Tibial artery (tissue), 4 donors: Measurements from ENCODE around the gene KRTAP4-6.
"Not testable (repeated sequence)": the region's sequence is repeated elsewhere in the genome, so short reads cannot be mapped to it uniquely, and the experiment has no call there.

Experiments used
- DNase-seq, 2 donors: peaks; one replicate each; pipeline ENCODE4 v3.0.0-alpha.2; 2019
- H3K27ac ChIP-seq, 2 donors: fragments of 200-600 bp; sonication (generic) in 1 of 2; 1 replicate in 1 of 2; 2 replicates in 1 of 2; pipeline ENCODE4 v1.5.1; 2018 to 2019; ENCODE audit warnings: mild to moderate bottlenecking in 1 of 2
- H3K27me3 ChIP-seq, 2 donors: fragments of 200-600 bp; sonication (generic) in 1 of 2; one replicate each; pipeline versions ENCODE4 v1.5.1 to v1.6.0; 2016 to 2019
- H3K36me3 ChIP-seq, 3 donors: fragments of 200-600 bp; sonication (generic) in 2 of 3; one replicate each; pipeline ENCODE4 v1.5.1; 2016 to 2019; ENCODE audit warnings: mild to moderate bottlenecking in 2 of 3
- H3K4me1 ChIP-seq, 4 donors: fragments of 200-600 bp; sonication (generic) in 2 of 4; 1 replicate in 3 of 4; 2 replicates in 1 of 4; pipeline ENCODE4 v1.5.1; 2016 to 2019
- H3K4me3 ChIP-seq, 2 donors: fragments of 200-600 bp; sonication (generic) in 1 of 2; 1 replicate in 1 of 2; 2 replicates in 1 of 2; pipeline ENCODE4 v1.5.1; 2018 to 2019; ENCODE audit warnings: mild to moderate bottlenecking in 2 of 2
- H3K9me3 ChIP-seq, 3 donors: fragments of 200-600 bp; sonication (generic) in 1 of 3; one replicate each; pipeline ENCODE4 v1.5.1; 2016 to 2019
- CTCF ChIP-seq, 2 experiments: fragments of 200-600 bp in 1 of 2; fragments of 450-650 bp in 1 of 2; IDR thresholded peaks; one replicate each; pipeline ENCODE4 v1.5.1; 2017 to 2019; ENCODE audit warnings: antibody characterized with exemption in 2 of 2, mild to moderate bottlenecking in 1 of 2, moderate library complexity in 1 of 2
- intact Hi-C: fragments of 100-400 bp; cut with DNase I; formaldehyde crosslinking; loops from one replicate; pipeline ENCODE4 v1.15.0; 2023; ENCODE audit warnings: low total_unique reads

KRTAP4-6 gene

GRCh38 chr17:41116297-41116696, 24.0 kb downstream of the KRTAP4-6 start:
- Histone ChIP-seq H3K27ac (no peak overlapping the region), H3K27me3 (peaks cover 0 to 9% of the 10 kb centered on the region in 2 donors), H3K36me3 (no peaks in the 10 kb centered on the region), H3K4me3 (no peak overlapping the region), H3K9me3 (no peaks in the 10 kb centered on the region), H3K4me1 (no peaks in the 10 kb centered on the region)
- DNase-seq: no peak
- intact Hi-C loops: no loop called here
- no peak for TF ChIP-seq CTCF (IDR thresholded peaks at IDR 0.05)

- H3K4me3 ChIP-seq: no peak overlapping the region
- DNase-seq: no peak
- no peaks in the 10 kb centered on the region for H3K27me3 ChIP-seq
- TF ChIP-seq CTCF (IDR thresholded peaks at IDR 0.05): no peak
- no peaks in the 10 kb centered on the region for H3K9me3 ChIP-seq
- no peak overlapping the region for H3K27ac ChIP-seq
- intact Hi-C loops: no loop called here
- no peaks in the 10 kb centered on the region for H3K4me1 ChIP-seq
- H3K36me3 ChIP-seq: no peaks in the 10 kb centered on the region
Measured at GRCh38 chr17:41111151-41111885, 29.0 kb downstream of the KRTAP4-6 start.

- H3K27me3 ChIP-seq, H3K9me3 ChIP-seq, H3K36me3 ChIP-seq, H3K27ac ChIP-seq, H3K4me1 ChIP-seq, intact Hi-C loops, DNase-seq, H3K4me3 ChIP-seq: not testable (repeated sequence)
Measured at GRCh38 chr17:41108728-41109386, 31.5 kb downstream of the KRTAP4-6 start.

- no peak overlapping the region for H3K4me3 ChIP-seq
- H3K27me3 ChIP-seq: no peaks in the 10 kb centered on the region
- intact Hi-C loops: no loop called here
- no peaks in the 10 kb centered on the region for H3K4me1 ChIP-seq
- H3K27ac ChIP-seq: no peak overlapping the region
- no peaks in the 10 kb centered on the region for H3K9me3 ChIP-seq
- no peak for DNase-seq
- TF ChIP-seq CTCF (IDR thresholded peaks at IDR 0.05): no peak
- H3K36me3 ChIP-seq: no peaks in the 10 kb centered on the region
Measured at GRCh38 chr17:41107941-41108450, 32.3 kb downstream of the KRTAP4-6 start.

- H3K36me3 ChIP-seq, intact Hi-C loops, H3K4me3 ChIP-seq, H3K9me3 ChIP-seq, H3K27me3 ChIP-seq, H3K4me1 ChIP-seq, H3K27ac ChIP-seq, DNase-seq: not testable (repeated sequence)
Measured at GRCh38 chr17:41105347-41105746, 35.0 kb downstream of the KRTAP4-6 start, which contains the start of gene KRTAP4-9. Gene KRTAP4-9, plus strand, starts transcription at chr17:41105389. Its CDS starts 0 bp downstream, at chr17:41105389.

- H3K9me3 ChIP-seq, H3K27me3 ChIP-seq, H3K36me3 ChIP-seq, DNase-seq, intact Hi-C loops, H3K4me1 ChIP-seq, H3K4me3 ChIP-seq, H3K27ac ChIP-seq: not testable (repeated sequence)
Measured at GRCh38 chr17:41104386-41105038, 35.8 kb downstream of the KRTAP4-6 start.

- Histone ChIP-seq H3K9me3 (no peaks in the 10 kb centered on the region), H3K4me1 (no peaks in the 10 kb centered on the region), H3K27ac (no peak overlapping the region), H3K4me3 (no peak overlapping the region), H3K27me3 (no peaks in the 10 kb centered on the region), H3K36me3 (no peaks in the 10 kb centered on the region)
- intact Hi-C loops: no loop called here
- TF ChIP-seq CTCF (IDR thresholded peaks at IDR 0.05): no peak
- no peak for DNase-seq
Measured at GRCh38 chr17:41103896-41104295, 36.4 kb downstream of the KRTAP4-6 start.
